HG03342 (cell line): ENCODE data around the gene TAS2R1.
"Not testable (repeated sequence)": the region's sequence is repeated elsewhere in the genome, so short reads cannot be mapped to it uniquely, and the experiment has no call there.

Experiments used
- ATAC-seq: cut with Tn5 transposase; IDR thresholded peaks from one replicate; pipeline ENCODE4 v1.9.1; 2021; ENCODE audit warnings: mild to moderate bottlenecking, moderate library complexity; ENCODE audit not compliant: unreplicated experiment

The TAS2R1 gene

GRCh38 chr5:9623661-9624060, 6.5 kb downstream of the TAS2R1 start:
- no peak for ATAC-seq

GRCh38 chr5:9622971-9623421, 7.2 kb downstream of the TAS2R1 start:
- peak; percentile 69 for ATAC-seq

- ATAC-seq, result no peak
Measured at GRCh38 chr5:9621379-9621903, 8.7 kb downstream of the TAS2R1 start.

GRCh38 chr5:9619331-9620092, 10.6 kb downstream of the TAS2R1 start:
- ATAC-seq, result no peak

GRCh38 chr5:9617739-9618504, 12.2 kb downstream of the TAS2R1 start:
- ATAC-seq, result no peak

GRCh38 chr5:9617221-9617620, 12.9 kb downstream of the TAS2R1 start:
- ATAC-seq, result no peak

GRCh38 chr5:9615331-9615730, 14.8 kb downstream of the TAS2R1 start:
- ATAC-seq, result no peak

- ATAC-seq, result no peak
Measured at GRCh38 chr5:9613360-9613759, 16.8 kb downstream of the TAS2R1 start.

GRCh38 chr5:9610969-9611368, 19.2 kb downstream of the TAS2R1 start:
- no peak for ATAC-seq

GRCh38 chr5:9610364-9610763, 19.8 kb downstream of the TAS2R1 start:
- no peak for ATAC-seq

GRCh38 chr5:9608093-9608492, 22.1 kb downstream of the TAS2R1 start:
- ATAC-seq, result no peak

- no peak for ATAC-seq
Measured at GRCh38 chr5:9605041-9605838, 24.9 kb downstream of the TAS2R1 start.

- ATAC-seq, result no peak
Measured at GRCh38 chr5:9604416-9604815, 25.7 kb downstream of the TAS2R1 start.

- ATAC-seq, result no peak
Measured at GRCh38 chr5:9601055-9601739, 29.0 kb downstream of the TAS2R1 start.

- no peak for ATAC-seq
Measured at GRCh38 chr5:9599391-9599790, 30.8 kb downstream of the TAS2R1 start.

GRCh38 chr5:9598329-9598728, 31.8 kb downstream of the TAS2R1 start:
- ATAC-seq, result not testable (repeated sequence)

GRCh38 chr5:9597322-9597721, 32.8 kb downstream of the TAS2R1 start:
- not testable (repeated sequence) for ATAC-seq

GRCh38 chr5:9596824-9597223, 33.3 kb downstream of the TAS2R1 start:
- no peak for ATAC-seq

GRCh38 chr5:9596171-9596780, 33.9 kb downstream of the TAS2R1 start:
- ATAC-seq, result no peak

GRCh38 chr5:9594913-9595312, 35.2 kb downstream of the TAS2R1 start:
- ATAC-seq, result no peak
